Liver (tissue), 9 donors: ENCODE results near the gene GREB1L. TPM values are rescaled to one million over a fixed set of nuclear protein-coding genes. Genes with fewer than 3 reads are reported as not detected.

ENCODE experiments used
- DNase-seq: peaks from one replicate; pipeline ENCODE4 v3.0.0-alpha.2; 2017; ENCODE audit warnings: low spot score
- H3K27ac ChIP-seq, 2 donors: one replicate each; pipeline ENCODE4 v1.7.0; 2013; ENCODE audit warnings: inconsistent platforms in 2 of 2, low read length in 2 of 2, control low read depth in 1 of 2, low read depth in 1 of 2, mild to moderate bottlenecking in 1 of 2
- H3K27me3 ChIP-seq, 4 donors: one replicate each; pipeline versions ENCODE4 v1.6.1 to v1.7.0; 2013; ENCODE audit warnings: low read length in 3 of 4, inconsistent platforms in 1 of 4, mild to moderate bottlenecking in 1 of 4, moderate library complexity in 1 of 4; ENCODE audit not compliant: control insufficient read depth in 4 of 4, insufficient read depth in 4 of 4
- H3K36me3 ChIP-seq, 4 donors: one replicate each; pipeline versions ENCODE4 v1.6.1 to v1.7.0; 2013; ENCODE audit warnings: low read length in 3 of 4, mild to moderate bottlenecking in 3 of 4, low read depth in 1 of 4, moderate library complexity in 1 of 4; ENCODE audit not compliant: control insufficient read depth in 4 of 4, insufficient read depth in 3 of 4
- H3K4me1 ChIP-seq, 4 donors: one replicate each; pipeline versions ENCODE4 v1.6.1 to v1.7.0; 2013; ENCODE audit warnings: low read length in 3 of 4, mild to moderate bottlenecking in 3 of 4, moderate library complexity in 1 of 4; ENCODE audit not compliant: control insufficient read depth in 4 of 4, insufficient read depth in 4 of 4
- H3K4me3 ChIP-seq, 3 donors: one replicate each; pipeline versions ENCODE4 v1.6.1 to v1.7.0; 2013; ENCODE audit warnings: low read length in 3 of 3, control low read depth in 1 of 3, low read depth in 1 of 3, mild to moderate bottlenecking in 1 of 3
- H3K9ac ChIP-seq, 2 donors: one replicate each; pipeline ENCODE4 v1.7.0; 2013; ENCODE audit warnings: low read length in 2 of 2, mild to moderate bottlenecking in 2 of 2, moderate library complexity in 2 of 2, control low read depth in 1 of 2, low read depth in 1 of 2
- H3K9me3 ChIP-seq, 4 donors: one replicate each; pipeline versions ENCODE4 v1.6.1 to v1.7.0; 2013; ENCODE audit warnings: low read length in 3 of 4; ENCODE audit not compliant: control insufficient read depth in 4 of 4
- ATF3 ChIP-seq: IDR thresholded peaks from 2 replicates; pipeline ENCODE4 v1.6.1; 2016; ENCODE audit warnings: antibody characterized with exemption
- EGR1 ChIP-seq, 2 donors: IDR thresholded peaks; 2 replicates each; pipeline ENCODE4 v1.6.1; 2016 to 2018; ENCODE audit warnings: antibody characterized with exemption in 2 of 2, low read depth in 2 of 2
- FOXA1 ChIP-seq: IDR thresholded peaks from 2 replicates; pipeline ENCODE4 v1.6.1; 2016; ENCODE audit warnings: antibody characterized with exemption
- FOXA2 ChIP-seq: IDR thresholded peaks from 2 replicates; pipeline ENCODE4 v1.6.1; 2016; ENCODE audit warnings: antibody characterized with exemption
- GABPA ChIP-seq, 2 donors: IDR thresholded peaks in 1 of 2; conservative IDR thresholded peaks in 1 of 2; 2 replicates each; pipeline ENCODE4 v1.6.1; 2016; ENCODE audit warnings: antibody characterized with exemption in 2 of 2, mild to moderate bottlenecking in 1 of 2, moderate library complexity in 1 of 2
- HNF4A ChIP-seq, 2 donors: conservative IDR thresholded peaks; 2 replicates each; pipeline ENCODE4 v1.6.1; 2016; ENCODE audit warnings: antibody characterized with exemption in 2 of 2, mild to moderate bottlenecking in 2 of 2
- HNF4G ChIP-seq: IDR thresholded peaks from 2 replicates; pipeline ENCODE4 v1.6.1; 2016; ENCODE audit warnings: antibody characterized with exemption
- JUND ChIP-seq, 2 donors: IDR thresholded peaks; 2 replicates each; pipeline ENCODE4 v1.6.1; 2016; ENCODE audit warnings: antibody characterized with exemption in 2 of 2
- MAX ChIP-seq: IDR thresholded peaks from 2 replicates; pipeline ENCODE4 v1.6.1; 2016; ENCODE audit warnings: antibody characterized with exemption
- NR2F2 ChIP-seq: IDR thresholded peaks from 2 replicates; pipeline ENCODE4 v1.6.1; 2016; ENCODE audit warnings: antibody characterized with exemption
- RAD21 ChIP-seq, 2 donors: IDR thresholded peaks; 2 replicates each; pipeline ENCODE4 v1.6.1; 2016; ENCODE audit warnings: antibody characterized with exemption in 2 of 2, mild to moderate bottlenecking in 2 of 2
- RXRA ChIP-seq, 2 donors: IDR thresholded peaks; 2 replicates each; pipeline ENCODE4 v1.6.1; 2017 to 2018; ENCODE audit warnings: antibody characterized with exemption in 2 of 2, mild to moderate bottlenecking in 1 of 2
- SP1 ChIP-seq: IDR thresholded peaks from 2 replicates; pipeline ENCODE4 v1.6.1; 2018; ENCODE audit warnings: antibody characterized with exemption, mild to moderate bottlenecking
- TAF1 ChIP-seq: conservative IDR thresholded peaks from 2 replicates; pipeline ENCODE4 v1.6.1; 2016; ENCODE audit warnings: antibody characterized with exemption, mild to moderate bottlenecking
- YY1 ChIP-seq: IDR thresholded peaks from 2 replicates; pipeline ENCODE4 v1.6.1; 2016; ENCODE audit warnings: antibody characterized with exemption, mild to moderate bottlenecking
- ZBTB33 ChIP-seq: IDR thresholded peaks from 2 replicates; pipeline ENCODE4 v1.6.1; 2016; ENCODE audit warnings: antibody characterized with exemption
- WGBS: extraction: QIAGEN DNeasy Blood & Tissue Kit; methylation state at CpG from one replicate; pipeline ENCODE4 v1.1.7; 2013; 5-methylcytosine and 5-hydroxymethylcytosine counted together
- polyA plus RNA-seq, 2 donors: library from polyadenylated mRNA; stranded (reverse) in 1 of 2; unstranded in 1 of 2; fragments of 200-250 nt in 1 of 2; fragments of >200 nt in 1 of 2; fragmentation: Nextera tagmentation in 1 of 2; extraction: Ambion mirVana in 1 of 2; gene quantifications; one replicate each; pipeline versions ENCODE4 v1.2.1 to v1.2.3, GENCODE V29; 2013 to 2015
- total RNA-seq, 2 donors: library from RNA; depleted of rRNA; stranded (reverse); fragments of >200 nt; gene quantifications; one replicate each; pipeline ENCODE4 v1.2.3, GENCODE V29; 2014
- TF ChIP-seq, protein P1 (sequence below): fragments of 150-350 bp; IDR thresholded peaks from 2 replicates; pipeline ENCODE4 v1.5.1; 2017; ENCODE audit warnings: improper control_type of control experiment, low read depth, low read length; ENCODE audit not compliant: missing input control
- TF ChIP-seq, protein P2 (sequence below): IDR thresholded peaks from 2 replicates; pipeline ENCODE4 v1.6.1; 2016; ENCODE audit warnings: antibody characterized with exemption, mild to moderate bottlenecking
- donor health status: healthy.
- donor health status: healthy.
- donor health status: healthy.
- donor health status: healthy.
- donor health status: healthy.

GREB1L gene
- total and polyA plus RNA-seq, 4 donors, result 1.2 to 13.1 (median 3.0) TPM

- no peaks in the 10 kb centered on the region for H3K4me1 ChIP-seq
- TF ChIP-seq SP1, result no peak
- no peak for TF ChIP-seq EGR1 (IDR thresholded peaks at IDR 0.05; ENCODE audit: low read depth in 2 of 2)
- TF ChIP-seq, protein P1, sequence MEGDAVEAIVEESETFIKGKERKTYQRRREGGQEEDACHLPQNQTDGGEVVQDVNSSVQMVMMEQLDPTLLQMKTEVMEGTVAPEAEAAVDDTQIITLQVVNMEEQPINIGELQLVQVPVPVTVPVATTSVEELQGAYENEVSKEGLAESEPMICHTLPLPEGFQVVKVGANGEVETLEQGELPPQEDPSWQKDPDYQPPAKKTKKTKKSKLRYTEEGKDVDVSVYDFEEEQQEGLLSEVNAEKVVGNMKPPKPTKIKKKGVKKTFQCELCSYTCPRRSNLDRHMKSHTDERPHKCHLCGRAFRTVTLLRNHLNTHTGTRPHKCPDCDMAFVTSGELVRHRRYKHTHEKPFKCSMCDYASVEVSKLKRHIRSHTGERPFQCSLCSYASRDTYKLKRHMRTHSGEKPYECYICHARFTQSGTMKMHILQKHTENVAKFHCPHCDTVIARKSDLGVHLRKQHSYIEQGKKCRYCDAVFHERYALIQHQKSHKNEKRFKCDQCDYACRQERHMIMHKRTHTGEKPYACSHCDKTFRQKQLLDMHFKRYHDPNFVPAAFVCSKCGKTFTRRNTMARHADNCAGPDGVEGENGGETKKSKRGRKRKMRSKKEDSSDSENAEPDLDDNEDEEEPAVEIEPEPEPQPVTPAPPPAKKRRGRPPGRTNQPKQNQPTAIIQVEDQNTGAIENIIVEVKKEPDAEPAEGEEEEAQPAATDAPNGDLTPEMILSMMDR, result no peak
- TF ChIP-seq ZBTB33, result no peak
- TF ChIP-seq NR2F2, result no peak
- TF ChIP-seq HNF4A (conservative IDR thresholded peaks at IDR 0.05), result no peak
- no peak for TF ChIP-seq RAD21 (IDR thresholded peaks at IDR 0.05)
- TF ChIP-seq FOXA2, result no peak
- no peak for TF ChIP-seq GABPA (IDR thresholded peaks at IDR 0.05 in 1 of 2, conservative IDR thresholded peaks at IDR 0.05 in 1 of 2)
- no peak for TF ChIP-seq HNF4G
- no peak for TF ChIP-seq JUND (IDR thresholded peaks at IDR 0.05)
- TF ChIP-seq FOXA1, result no peak
- no peak for TF ChIP-seq RXRA (IDR thresholded peaks at IDR 0.05)
- no peak for TF ChIP-seq TAF1
- TF ChIP-seq ATF3, result no peak
- TF ChIP-seq, protein P2, sequence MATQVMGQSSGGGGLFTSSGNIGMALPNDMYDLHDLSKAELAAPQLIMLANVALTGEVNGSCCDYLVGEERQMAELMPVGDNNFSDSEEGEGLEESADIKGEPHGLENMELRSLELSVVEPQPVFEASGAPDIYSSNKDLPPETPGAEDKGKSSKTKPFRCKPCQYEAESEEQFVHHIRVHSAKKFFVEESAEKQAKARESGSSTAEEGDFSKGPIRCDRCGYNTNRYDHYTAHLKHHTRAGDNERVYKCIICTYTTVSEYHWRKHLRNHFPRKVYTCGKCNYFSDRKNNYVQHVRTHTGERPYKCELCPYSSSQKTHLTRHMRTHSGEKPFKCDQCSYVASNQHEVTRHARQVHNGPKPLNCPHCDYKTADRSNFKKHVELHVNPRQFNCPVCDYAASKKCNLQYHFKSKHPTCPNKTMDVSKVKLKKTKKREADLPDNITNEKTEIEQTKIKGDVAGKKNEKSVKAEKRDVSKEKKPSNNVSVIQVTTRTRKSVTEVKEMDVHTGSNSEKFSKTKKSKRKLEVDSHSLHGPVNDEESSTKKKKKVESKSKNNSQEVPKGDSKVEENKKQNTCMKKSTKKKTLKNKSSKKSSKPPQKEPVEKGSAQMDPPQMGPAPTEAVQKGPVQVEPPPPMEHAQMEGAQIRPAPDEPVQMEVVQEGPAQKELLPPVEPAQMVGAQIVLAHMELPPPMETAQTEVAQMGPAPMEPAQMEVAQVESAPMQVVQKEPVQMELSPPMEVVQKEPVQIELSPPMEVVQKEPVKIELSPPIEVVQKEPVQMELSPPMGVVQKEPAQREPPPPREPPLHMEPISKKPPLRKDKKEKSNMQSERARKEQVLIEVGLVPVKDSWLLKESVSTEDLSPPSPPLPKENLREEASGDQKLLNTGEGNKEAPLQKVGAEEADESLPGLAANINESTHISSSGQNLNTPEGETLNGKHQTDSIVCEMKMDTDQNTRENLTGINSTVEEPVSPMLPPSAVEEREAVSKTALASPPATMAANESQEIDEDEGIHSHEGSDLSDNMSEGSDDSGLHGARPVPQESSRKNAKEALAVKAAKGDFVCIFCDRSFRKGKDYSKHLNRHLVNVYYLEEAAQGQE, result no peak
- no peak for TF ChIP-seq MAX
- no peak for TF ChIP-seq YY1
- WGBS, result 68% methylated on average over 2 of the region's 2 CpGs
- no peak for DNase-seq
- no peak overlapping the region for H3K4me3 ChIP-seq
- no peaks in the 10 kb centered on the region for H3K9me3 ChIP-seq
- no peak overlapping the region for H3K27ac ChIP-seq
- H3K9ac ChIP-seq, result no peak overlapping the region
- no peaks in the 10 kb centered on the region for H3K27me3 ChIP-seq
- no peaks in the 10 kb centered on the region for H3K36me3 ChIP-seq
These were observed 122.4 kb downstream of the GREB1L start for GRCh38 chr18:21364471-21364870.
